Stimulated activated CD4-positive, alpha-beta T cell treated with anti-CD3 and anti-CD28 coated beads, Interleukin-1b, Interleukin-23, amount 100 ng/mL, for 4 hours (primary cell): Measurements from ENCODE around the gene HMGCS2.

Experiments used
- DNase-seq, 2 donors: peaks; one replicate each; pipeline ENCODE4 v3.0.0-alpha.2; 2020; ENCODE audit warnings: low read depth in 2 of 2

HMGCS2 gene

DNA sequence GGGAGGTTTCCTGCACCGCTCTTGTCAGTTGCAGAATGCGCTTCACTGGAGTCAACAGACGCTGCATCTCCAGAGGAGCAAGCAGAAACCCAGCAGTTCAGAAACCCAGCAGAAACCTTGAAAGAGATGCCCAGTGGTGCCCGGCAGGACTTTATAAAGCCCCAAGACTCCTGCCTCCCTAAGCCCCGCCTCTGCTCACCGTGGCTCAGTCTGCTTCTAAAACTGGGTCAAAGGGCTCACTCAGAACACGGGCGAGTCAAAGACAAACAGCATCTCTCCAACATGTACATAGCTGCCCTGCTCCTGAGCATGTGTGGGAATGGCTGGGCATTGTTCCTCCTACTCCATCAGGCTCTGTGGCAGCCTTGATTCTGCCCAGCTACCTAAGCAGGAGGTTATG lies at the start of gene HMGCS2:
Gene HMGCS2, minus strand, starts transcription at position 128 of the 400 bp plus-strand sequence. Its CDS starts 61 bp downstream, at position 67.
- no peak for DNase-seq

DNA sequence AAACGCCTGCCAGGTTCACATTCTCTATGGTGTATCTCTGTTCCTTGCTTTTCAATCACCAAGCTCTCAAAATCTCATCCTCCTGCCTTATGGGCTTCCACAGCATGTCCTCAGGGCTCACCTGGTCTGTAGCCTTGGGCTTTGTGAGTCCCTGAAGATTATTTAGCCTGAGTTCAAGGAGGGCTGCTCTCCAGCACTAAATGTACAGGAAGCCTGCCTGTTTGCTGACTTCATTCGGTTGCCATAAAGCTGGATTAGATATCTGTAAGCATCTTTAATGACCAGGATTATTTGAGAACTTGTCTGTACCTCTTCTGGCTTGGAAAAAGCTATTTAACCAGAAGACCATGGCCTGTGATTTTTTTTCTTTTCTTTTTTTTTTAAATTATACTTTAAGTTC lies 49.5 kb upstream of the HMGCS2 start:
- no peak for DNase-seq

DNA sequence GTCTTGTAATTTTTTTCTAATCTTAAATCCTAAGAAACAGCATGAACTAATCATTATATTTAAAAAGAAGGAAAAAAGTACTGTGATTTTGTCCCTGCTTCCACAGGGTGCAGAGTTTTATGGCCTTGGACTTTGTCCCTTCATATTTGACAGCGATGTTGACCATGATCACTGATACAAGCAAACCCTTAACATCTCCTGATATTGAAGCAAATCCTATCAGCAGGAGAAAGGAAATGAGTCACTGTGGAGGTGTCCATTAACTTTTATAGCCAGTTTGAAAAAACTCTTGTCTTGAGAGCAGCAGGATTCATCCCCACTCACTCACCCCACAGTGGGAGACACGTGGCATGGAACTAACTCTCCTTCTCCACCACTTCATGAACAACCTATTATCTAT lies 47.7 kb upstream of the HMGCS2 start:
- no peak for DNase-seq

DNA sequence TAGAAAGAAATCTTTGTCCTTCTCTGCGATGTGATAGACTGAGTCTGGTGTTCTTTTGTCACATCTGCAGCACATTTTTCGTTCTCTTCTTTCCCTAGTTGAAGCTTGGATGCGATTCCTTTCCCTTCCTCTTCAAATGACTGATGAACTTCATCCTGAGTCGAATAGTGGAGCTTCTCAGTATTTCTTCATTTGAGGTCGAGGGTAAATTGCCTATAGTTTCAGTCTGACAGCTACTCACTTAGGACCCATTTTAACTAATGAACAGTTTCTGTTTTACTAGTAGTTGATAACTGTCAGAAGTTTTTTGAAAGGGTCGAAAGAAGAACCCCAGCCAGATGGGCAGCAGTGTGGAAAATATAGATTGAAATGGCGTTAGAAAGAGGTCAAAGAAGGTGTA lies 47.2 kb upstream of the HMGCS2 start:
- DNase-seq = no peak

DNA sequence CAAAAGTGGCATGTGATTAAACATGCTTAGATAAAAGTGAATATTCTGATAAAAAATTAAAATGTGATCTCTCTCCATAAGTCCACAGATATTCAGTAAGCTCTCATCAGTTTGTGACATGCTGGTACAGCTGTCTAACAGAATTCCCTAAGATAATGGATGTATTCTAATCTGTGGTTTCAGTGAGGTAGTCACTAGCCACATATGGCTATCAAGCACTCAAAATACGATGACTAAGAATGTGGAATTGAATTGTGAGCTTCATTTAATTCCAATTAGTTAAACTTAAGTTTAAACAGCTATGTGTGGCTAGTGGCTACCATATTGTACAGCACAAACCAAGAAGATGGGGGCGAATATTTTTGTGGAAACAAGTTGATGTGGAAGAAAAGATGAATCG lies 46.7 kb upstream of the HMGCS2 start:
- DNase-seq = no peak

DNA sequence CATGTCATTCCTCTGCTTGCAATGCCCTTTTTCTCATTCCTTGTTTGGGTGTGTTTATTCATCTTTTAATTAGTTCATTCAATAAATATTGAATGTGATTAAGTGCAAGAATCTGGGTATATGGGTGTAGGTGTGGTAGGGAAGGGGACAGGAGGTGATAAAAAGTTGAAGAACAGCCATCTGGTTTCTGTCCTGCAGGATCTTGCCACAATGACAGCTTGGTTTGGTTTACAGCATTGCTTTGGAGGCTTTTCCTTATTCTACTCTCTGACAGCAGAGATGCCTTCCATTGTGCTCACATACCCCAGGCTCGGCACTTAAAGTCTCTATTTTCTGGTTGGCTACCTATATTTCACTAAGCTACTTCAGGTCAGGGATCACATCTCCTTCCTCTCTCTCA lies 45.6 kb upstream of the HMGCS2 start:
- no peak for DNase-seq

DNA sequence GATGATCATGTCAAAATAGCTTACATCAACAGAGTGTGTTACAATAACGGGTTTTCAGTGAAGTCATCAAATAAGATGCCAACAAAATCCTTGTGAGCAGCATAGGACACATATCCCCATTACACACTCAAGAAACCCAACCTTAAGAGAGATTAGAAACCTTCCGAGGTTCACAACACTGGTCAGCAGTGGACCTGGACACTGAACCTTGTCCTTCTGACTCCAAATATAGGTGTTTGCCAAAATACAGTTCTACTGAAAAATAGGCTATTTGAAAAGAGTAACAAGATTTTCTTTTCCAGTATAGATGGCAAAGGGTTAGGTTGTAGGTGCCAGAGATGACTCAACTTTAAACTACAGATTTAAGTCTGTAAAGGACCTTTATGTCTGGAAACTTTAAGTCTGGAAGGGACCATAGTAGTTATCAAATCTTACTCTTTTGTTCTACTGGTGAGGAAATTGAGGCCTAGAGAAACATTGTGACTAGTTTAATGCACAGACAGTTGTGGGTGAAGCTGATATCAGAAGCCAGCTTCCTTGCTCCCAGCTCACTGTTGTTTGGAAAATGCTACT lies 43.4 kb upstream of the HMGCS2 start:
- DNase-seq = no peak

DNA sequence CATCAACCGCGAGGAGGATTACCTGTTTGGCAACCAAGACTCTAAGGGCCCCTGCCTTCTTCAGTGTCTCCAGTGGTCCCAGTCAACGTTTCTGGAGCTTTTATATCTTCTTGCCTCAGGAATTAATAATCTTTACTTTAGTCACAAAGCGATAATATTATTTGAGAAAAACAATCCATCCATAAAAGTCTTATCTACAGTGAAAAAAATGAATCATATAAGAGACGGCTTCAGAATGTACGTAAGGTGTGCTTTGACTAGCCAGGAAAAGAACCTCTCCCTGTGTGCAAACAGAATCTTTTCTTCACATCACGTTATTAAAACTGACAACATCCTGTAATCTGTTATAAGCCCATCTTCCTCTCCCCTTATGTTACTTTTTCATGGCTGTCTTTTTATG lies 42.7 kb upstream of the HMGCS2 start, which contains the start of gene REG4:
Gene REG4, minus strand, starts transcription at position 74 of the 400 bp plus-strand sequence. CDS start 2,691 bp downstream, outside the sequence.
- DNase-seq = no peak

DNA sequence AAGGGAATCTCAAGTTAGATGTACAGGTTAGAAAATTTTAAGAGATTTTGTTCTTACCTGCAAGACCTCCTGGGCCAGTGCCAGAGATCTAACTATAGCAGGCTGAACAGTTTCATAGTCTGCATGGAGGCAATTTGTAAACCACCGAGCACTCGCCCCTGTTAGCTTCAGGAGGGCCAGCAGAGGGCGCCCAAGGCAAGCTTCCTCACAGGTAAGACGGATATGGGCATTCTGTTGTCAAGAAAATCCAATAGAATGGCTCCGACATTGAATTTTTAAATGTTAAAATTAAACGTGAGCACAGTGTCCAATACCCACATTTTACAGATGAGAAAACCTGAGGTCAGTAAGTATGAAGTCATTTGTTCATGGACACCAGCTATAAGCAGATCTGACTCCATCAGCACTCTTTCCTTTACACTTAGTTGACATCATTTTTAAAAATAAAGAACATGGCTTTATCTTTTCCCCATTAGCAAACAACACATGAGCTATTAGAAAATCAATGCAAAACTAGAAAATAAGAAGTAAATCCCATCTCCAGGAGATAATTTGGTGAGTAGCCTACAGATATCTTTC lies 40.4 kb upstream of the HMGCS2 start:
- DNase-seq = peak; percentile 52 to 59

DNA sequence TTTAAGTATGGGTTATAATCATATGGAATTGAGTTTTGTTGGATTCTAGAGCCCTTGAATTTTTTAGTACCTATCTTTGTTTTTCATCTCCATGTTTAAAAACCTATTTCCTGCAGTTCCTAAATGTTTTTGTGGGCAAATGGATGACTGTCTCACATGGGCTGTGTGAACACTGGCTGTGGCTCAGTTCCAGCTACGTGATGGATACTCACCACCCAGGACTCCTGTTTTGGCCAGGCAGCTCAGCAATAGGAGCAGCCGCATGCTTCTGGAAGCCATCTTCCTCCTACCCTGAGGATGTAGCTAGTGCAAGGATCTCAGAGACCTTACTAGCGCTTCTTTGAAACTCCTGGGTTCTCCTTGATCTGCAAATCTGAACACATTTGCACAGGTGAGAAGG lies 39.8 kb upstream of the HMGCS2 start:
- no peak for DNase-seq

DNA sequence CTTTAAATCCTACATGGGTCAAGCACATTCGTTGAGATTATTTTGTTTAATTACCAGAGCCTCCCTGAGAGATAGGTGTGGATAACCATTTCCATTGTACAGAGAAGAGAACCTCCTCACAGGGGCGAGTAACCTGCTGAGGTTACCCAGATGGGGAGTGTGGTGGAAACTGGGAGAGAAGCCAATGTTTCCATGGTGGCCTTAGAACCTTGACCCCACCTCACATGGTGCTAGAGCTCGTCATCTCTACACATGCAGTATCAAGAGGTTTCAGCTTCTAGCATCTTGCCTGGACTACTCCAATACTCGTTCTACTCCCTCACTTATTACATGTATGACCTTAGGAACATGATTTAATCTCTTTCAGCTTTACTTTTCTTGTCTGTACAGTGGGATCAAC lies 37.8 kb upstream of the HMGCS2 start:
- DNase-seq = no peak

DNA sequence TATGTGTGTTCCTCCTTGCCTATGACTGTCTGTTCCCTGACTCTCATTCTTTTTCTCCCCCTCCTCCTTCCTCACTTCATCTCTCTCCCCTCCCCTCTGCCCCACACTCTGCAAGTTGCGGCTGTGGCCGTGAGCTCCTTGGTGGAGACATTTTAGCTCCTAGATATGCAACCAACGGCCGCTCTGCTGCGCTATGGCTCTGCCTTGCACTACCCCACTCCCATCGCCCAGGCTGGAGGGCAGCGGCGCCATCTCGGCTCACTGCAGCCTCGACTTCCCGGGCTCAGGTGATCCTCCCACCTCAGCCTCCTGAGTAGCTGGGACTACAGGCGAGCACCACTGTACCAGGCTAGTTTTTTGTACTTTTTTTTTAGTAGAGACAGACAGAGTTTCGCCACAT lies 37.0 kb upstream of the HMGCS2 start:
- DNase-seq = no peak

DNA sequence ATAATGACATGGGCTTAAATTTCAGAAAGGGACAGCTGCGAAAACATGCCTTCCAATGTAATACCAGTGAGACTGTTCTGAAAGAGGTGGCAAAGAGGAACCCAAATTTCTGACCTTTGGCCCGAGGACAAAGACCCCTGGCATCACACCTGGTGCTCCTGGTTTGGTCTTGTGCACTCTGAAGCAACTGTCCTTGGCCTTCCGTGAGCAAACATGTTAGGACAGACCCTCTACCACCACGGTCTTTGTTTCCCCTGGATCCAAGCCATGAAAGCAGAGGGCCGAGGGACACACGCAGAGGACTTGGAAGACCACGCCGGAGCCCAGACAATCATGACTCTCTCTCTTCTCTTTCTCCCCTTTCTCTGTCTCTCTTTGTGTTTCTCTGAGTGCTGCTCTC lies 36.5 kb upstream of the HMGCS2 start:
- DNase-seq = no peak

DNA sequence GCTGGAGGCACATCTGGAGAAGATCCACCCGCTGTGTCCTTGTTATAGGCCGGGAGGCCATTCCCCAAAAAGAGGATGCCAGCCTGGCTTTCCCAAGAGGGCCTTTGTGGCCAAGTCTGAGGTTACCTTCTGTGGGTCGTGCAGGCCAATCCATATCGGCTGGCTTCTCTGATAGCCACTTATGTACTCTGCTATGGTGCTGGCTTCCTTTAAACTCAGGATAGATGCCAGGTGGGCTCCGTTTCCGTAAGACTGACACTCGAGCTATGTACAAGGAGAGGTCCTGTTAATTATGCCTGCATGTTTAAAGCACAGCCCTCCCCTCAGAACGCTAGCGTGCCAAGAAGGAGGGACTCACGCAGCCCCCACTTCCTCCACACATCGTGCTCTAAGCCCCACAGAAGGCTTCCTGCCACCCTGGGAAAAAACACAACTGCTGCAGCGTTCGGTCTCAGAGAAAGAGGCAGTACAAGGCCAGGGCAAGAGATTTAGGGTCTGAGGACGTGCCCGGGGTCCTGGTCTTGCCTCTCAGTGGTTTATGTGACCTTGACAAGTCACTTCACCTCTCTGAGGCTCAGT lies 31.0 kb upstream of the HMGCS2 start:
- DNase-seq = no peak

DNA sequence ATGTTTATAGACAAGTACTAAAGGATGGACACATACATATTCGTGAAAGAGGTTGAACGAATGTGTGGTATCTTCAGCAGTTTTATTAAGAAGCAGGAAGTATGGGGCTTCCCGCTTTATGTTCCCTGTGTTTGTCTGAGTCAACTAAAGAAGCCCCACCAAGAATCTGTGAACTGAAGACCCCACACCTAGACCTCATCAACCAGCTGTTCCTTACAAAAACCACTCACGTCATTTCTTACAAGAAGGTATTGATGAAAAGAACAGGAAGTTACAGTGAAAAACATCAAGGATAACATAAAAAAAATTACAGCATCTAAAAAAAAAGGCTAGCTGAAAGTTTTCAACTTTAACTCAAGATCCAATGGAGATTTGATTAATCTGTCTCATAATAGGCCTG lies 30.3 kb upstream of the HMGCS2 start:
- no peak for DNase-seq

DNA sequence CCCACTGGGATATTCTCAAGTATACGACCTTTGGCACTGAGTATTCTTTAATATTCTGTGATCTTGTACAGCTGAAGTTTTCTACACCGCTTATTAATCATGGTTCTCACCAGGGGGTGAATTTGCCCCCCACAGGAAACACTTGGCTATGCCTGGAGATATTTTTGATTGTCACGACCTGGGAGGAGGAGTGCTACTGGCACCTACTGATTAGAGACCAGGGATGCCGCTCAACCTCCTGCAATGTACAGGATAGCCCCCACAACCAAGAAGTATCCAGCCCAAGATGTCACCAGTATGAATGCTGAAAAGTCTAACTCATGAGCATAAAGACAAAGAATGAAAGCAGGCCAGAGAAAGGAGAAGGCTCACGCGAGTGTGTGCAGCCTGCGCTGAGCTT lies 28.9 kb upstream of the HMGCS2 start:
- DNase-seq = no peak

DNA sequence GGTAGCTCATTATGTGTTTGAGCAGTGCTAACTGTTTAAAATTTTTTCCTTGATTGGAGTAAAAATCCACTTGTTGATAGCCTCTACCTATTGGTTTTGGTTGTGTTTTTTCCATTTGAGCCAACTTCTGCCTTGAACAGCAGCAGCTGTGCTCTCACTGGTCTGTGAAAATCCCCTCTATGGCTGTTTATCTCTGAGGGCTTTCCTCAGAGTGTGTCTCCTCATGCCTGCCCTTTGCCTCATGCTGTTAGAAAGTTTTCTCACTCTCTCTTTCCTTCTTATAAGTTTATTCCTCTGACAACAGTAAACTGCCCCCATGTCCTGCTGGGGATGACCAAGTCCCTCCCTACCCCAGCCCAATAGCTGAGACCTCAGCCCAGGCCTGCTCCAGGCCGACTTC lies 28.5 kb upstream of the HMGCS2 start:
- no peak for DNase-seq

DNA sequence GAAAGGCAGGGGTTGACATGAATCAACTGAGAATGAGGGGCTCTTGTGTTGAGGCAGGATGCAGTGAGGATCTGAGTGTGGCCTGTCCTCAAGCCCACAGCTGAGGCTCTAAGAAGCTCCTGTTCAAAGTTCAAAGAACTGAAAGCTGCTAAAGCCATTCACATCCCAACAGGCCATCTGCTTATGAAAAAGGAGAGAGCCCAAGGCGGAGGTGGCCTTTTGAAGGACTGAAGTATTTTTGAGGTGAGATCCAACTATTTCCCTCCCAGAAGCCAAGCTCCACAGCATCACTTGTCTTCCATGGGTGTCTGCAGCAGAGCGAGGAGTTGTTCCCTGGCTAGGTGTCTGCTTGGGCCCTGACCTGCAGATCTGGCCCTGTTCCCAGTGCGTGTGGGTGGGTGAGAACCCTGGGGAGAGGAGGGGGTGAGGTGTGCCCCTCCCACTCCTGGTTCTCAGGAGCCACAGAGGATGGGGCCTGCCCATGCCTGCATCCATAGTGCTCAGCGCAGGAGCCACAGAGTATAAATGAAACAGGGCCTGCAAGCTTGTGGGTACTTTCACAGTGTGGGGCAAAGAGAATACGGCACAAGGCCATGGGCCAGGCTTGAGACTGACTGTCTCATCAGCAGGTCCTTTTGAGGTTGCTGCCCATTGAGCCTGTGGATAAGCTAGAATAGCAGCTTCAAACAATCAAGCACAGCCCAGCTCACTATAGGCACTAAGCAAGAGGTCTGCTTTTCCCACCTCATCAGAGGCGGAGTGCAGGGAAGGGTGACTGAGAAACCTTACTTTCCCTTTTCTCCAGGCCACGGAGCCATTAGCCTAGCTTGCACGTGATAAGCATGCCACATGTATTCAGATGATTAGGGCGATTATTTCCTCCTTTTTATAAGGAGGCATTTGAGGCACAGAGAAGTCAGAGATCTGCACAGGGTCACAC lies 26.8 kb upstream of the HMGCS2 start:
- DNase-seq = no peak

DNA sequence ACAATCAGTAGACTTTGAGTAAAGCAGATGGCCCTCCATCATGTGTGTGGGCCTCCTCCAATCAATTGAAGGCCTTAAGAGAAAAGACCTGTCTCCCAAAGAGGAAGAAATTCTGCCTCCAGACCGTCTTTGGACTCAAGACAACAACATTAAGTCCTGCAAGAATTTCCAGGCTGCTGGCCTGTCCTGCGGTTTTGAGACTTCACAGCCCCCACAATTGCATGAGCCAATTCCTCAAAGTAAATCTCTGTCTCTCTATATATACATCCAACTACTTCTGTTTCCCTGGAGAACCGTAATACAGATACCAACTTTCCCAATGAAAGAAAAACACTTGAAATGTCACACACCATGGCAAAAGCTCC lies 26.2 kb upstream of the HMGCS2 start:
- no peak for DNase-seq

DNA sequence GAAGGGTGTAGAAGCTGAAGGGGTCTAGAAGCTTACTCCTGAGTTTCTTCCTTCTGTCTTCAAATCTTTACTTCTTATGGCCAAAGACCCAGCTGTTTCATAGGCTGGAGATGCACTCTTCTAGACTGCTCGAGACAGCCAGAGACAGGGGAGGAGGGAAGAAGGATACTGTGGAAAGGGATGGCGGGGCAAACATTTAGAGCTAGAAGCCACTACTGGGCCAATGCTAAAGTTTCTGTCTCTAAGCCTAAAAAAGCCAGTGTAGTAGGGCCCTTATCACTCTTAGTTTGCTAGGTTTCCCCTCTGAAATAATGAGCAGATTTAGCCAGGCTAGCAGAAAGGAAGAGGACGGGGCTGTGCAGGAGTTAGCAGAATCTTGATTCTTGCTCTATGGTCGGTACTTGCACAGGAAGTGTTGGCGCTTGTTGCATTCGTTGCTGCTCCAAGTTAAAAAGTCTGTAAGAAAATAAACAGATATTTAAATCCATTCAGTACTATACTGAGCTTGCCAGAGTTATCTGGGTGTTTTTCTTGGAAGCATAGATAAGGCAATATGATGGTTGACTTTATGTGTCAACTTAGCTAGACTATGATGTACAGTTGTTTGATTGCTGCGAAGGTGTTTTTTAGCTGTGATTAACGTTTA lies 25.6 kb upstream of the HMGCS2 start:
- DNase-seq = no peak

DNA sequence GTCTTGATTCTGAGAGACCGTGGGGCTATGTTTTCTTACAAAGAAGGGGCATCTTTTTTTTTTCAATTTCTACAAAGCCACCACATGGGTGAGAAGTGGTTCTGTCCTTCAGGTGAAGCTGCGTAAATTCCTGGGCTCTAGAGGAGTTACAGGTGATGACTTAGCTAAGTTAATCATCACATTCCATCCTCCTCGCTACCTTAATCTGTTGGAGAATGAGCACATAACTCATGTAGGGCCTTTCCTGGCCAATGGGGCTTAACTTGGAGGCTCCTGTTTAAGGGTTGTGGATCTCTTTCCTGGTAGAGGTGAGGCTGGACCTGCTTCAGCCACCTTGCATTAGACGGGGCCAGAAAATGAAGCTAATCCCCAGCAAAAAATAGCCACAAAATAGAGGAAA lies 22.7 kb upstream of the HMGCS2 start:
- DNase-seq = no peak
